CD4-positive, alpha-beta T cell (primary cell): Measurements from ENCODE around the gene ADGRV1. TPM values are rescaled to one million over a fixed set of nuclear protein-coding genes. Genes with fewer than 3 reads are reported as not detected.

Experiments
- ATAC-seq: fragments of 200-7000 bp; cut with Tn5 transposase; one replicate; pipeline ENCODE4 v1.10.0; 2022; ENCODE audit warnings: mild to moderate bottlenecking; ENCODE audit not compliant: poor library complexity
- CTCF ChIA-PET: fragments of 350-600 bp; sonication (Branson Sonifier 250); formaldehyde crosslinking; loops from one replicate; lab custom pipeline; 2021; ENCODE audit warnings: antibody characterized with exemption, inconsistent platforms; lab: Charles Lee
- POLR2A ChIA-PET: fragments of 350-600 bp; sonication (Branson Sonifier 250); formaldehyde crosslinking; loops from one replicate; lab custom pipeline; 2021; ENCODE audit warnings: antibody characterized with exemption, inconsistent platforms; lab: Charles Lee
- DNase-seq, 14 experiments: peaks; one replicate each; pipeline ENCODE4 v3.0.0-alpha.2; 2013 to 2020; ENCODE audit warnings: mixed read lengths in 2 of 14
- H3K27ac ChIP-seq, 2 donors: one replicate each; pipeline versions ENCODE4 v1.5.1 to v1.7.0; 2013; ENCODE audit warnings: low read length in 2 of 2, low read depth in 1 of 2, mild to moderate bottlenecking in 1 of 2
- H3K27me3 ChIP-seq, 2 experiments: 1 replicate in 1 of 2; 2 replicates in 1 of 2; pipeline versions ENCODE4 v1.6.1 to v1.7.0; 2013; ENCODE audit warnings: low read length in 2 of 2, control low read depth in 1 of 2, mild to moderate bottlenecking in 1 of 2, moderate library complexity in 1 of 2; ENCODE audit not compliant: insufficient read depth in 2 of 2, control insufficient read depth in 1 of 2
- H3K36me3 ChIP-seq: one replicate; pipeline ENCODE4 v1.6.1; 2013; ENCODE audit warnings: low read length, control low read depth; ENCODE audit not compliant: insufficient read depth
- H3K4me1 ChIP-seq: one replicate; pipeline ENCODE4 v1.6.1; 2013; ENCODE audit warnings: low read length, control low read depth; ENCODE audit not compliant: insufficient read depth
- H3K4me3 ChIP-seq: one replicate; pipeline ENCODE4 v1.5.1; 2013; ENCODE audit warnings: mild to moderate bottlenecking, low read length, moderate library complexity
- H3K9me3 ChIP-seq, 2 experiments: 1 replicate in 1 of 2; 2 replicates in 1 of 2; pipeline versions ENCODE4 v1.6.1 to v1.7.0; 2013; ENCODE audit warnings: low read length in 2 of 2, mild to moderate bottlenecking in 2 of 2, control low read depth in 1 of 2, moderate library complexity in 1 of 2; ENCODE audit not compliant: control insufficient read depth in 1 of 2, insufficient read depth in 1 of 2
- H3K27ac Mint-ChIP-seq: one replicate; pipeline ENCODE4 v1.8.0; 2020; ENCODE audit warnings: mixed read lengths
- H3K27me3 Mint-ChIP-seq: one replicate; pipeline ENCODE4 v1.8.0; 2021; ENCODE audit warnings: mixed read lengths
- H3K36me3 Mint-ChIP-seq: one replicate; pipeline ENCODE4 v1.8.0; 2021; ENCODE audit warnings: low read depth, mixed read lengths
- H3K4me1 Mint-ChIP-seq: one replicate; pipeline ENCODE4 v1.8.0; 2021; ENCODE audit warnings: low read depth, mixed read lengths
- H3K4me3 Mint-ChIP-seq: one replicate; pipeline ENCODE4 v1.8.0; 2020; ENCODE audit warnings: mild to moderate bottlenecking, mixed read lengths
- H3K9me3 Mint-ChIP-seq: one replicate; pipeline ENCODE4 v1.8.0; 2020; ENCODE audit warnings: mixed read lengths
- intact Hi-C, 2 experiments: fragments of 100-400 bp; cut with DNase I in 1 of 2; cut with micrococcal nuclease in 1 of 2; formaldehyde crosslinking; loops; one replicate each; pipeline versions ENCODE4 v1.15.1 to v1.9.0; 2023 to 2025; cut with DNase I, micrococcal nuclease
- total RNA-seq, 174 experiments: library from RNA in 2 of 174; stranded (reverse) in 2 of 174; gene quantifications; one replicate each; pipeline ENCODE4 v1.2.3 and lab custom pipeline; 2021 to 2026
- TF ChIP-seq, protein P1 (sequence below): fragments of 200-600 bp; IDR thresholded peaks from one replicate; pipeline ENCODE4 v1.8.0; 2022; ENCODE audit warnings: antibody characterized with exemption, mild to moderate bottlenecking

ADGRV1 gene
- total RNA-seq, 2 experiments from 2014 or later, result 0.81 to 1.2 TPM

GRCh38 chr5:90528601-90529193 lies 29.9 kb upstream of the ADGRV1 start:
- Mint-ChIP-seq H3K27ac (peak overlapping the region; percentile 93), H3K9me3 (no peaks in the 10 kb centered on the region), H3K4me3 (peak overlapping the region; percentile 99), H3K4me1 (peaks cover 37% of the 10 kb centered on the region), H3K36me3 (peaks cover 43% of the 10 kb centered on the region), H3K27me3 (peaks cover 15% of the 10 kb centered on the region)
- Histone ChIP-seq H3K4me1 (peaks cover 12% of the 10 kb centered on the region), H3K9me3 (no peaks in the 10 kb centered on the region), H3K36me3 (peaks cover 10% of the 10 kb centered on the region), H3K27me3 (peaks cover 2 to 10% of the 10 kb centered on the region in 2 experiments), H3K27ac (peak overlapping the region; percentile 94 to 95), H3K4me3 (peak overlapping the region; percentile 95)
- intact Hi-C loops, result loop anchor here (1.0 to 5.0 kb wide), 5 partner anchors 53 to 854 kb away; partner anchors contain the start of genes ARRDC3 (in 2 of the 2), CETN3 (in 1 of the 2), MBLAC2 (in 1 of the 2) and POLR3G (in 1 of the 2)
- peak in 4 of 14 experiments; percentile 42 to 75 (median 59) for DNase-seq
- CTCF ChIA-PET, result interaction anchor here (1.0 to 2.3 kb wide), 4 partner anchors 54 to 118 kb away, joined by 4 to 10 read pairs (median 6); partner anchors contain the start of genes CETN3, MBLAC2 and POLR3G
- POLR2A ChIA-PET, result interaction anchor here (2.0 to 3.7 kb wide), 5 partner anchors 53 to 854 kb away, joined by 7 to 57 read pairs (median 17); partner anchors contain the start of genes ARRDC3, CETN3, MBLAC2 and POLR3G
- ATAC-seq, result peak; percentile 35
- TF ChIP-seq, protein P1, sequence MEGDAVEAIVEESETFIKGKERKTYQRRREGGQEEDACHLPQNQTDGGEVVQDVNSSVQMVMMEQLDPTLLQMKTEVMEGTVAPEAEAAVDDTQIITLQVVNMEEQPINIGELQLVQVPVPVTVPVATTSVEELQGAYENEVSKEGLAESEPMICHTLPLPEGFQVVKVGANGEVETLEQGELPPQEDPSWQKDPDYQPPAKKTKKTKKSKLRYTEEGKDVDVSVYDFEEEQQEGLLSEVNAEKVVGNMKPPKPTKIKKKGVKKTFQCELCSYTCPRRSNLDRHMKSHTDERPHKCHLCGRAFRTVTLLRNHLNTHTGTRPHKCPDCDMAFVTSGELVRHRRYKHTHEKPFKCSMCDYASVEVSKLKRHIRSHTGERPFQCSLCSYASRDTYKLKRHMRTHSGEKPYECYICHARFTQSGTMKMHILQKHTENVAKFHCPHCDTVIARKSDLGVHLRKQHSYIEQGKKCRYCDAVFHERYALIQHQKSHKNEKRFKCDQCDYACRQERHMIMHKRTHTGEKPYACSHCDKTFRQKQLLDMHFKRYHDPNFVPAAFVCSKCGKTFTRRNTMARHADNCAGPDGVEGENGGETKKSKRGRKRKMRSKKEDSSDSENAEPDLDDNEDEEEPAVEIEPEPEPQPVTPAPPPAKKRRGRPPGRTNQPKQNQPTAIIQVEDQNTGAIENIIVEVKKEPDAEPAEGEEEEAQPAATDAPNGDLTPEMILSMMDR, result no peak

DNA sequence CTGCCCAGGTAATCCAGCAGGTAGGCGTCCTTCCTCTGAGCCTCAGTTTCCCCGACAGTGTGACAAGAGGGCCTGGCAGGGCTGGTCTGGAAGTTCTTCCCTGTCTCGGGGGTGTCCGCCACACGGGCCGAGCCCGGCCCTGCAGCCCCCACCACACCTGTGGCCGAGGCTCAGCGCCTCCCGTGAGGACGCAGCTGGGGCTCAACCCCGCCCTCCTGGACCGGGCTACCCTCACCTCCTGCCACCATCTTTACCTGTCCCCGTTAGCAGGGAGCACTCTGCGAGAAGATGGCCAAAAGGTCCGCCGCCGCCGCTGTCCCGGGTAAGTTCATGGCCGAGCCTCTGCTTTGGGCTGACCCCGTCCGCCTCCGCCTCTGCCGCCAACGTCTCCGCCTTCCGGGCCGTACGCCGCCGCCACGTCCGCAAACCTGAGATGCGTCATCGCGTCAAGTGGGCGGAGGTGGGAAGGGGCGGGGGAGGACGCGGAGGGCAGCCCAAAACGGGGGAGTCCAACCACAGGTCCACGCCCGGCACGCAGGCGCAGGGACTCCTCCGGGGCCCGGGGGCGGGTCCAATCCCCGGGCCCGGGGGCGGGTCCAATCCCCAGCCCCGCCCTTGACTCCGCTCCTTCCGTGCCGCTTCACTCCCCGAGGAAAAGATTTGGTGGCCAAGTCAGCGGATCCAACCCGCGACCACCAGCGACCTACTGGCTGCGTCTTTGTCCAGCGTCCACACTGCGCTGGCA lies 29.2 kb upstream of the ADGRV1 start, which contains the start of gene LYSMD3:
Gene LYSMD3 (minus strand): TSS at position 391 of the 745 bp plus-strand sequence. CDS start 4,295 bp downstream, outside the sequence.
- no peaks in the 10 kb centered on the region for H3K9me3 ChIP-seq
- DNase-seq (peak; percentile 95 to 99 (median 97)), ATAC-seq (peak; percentile 87)
- Mint-ChIP-seq H3K9me3 (no peaks in the 10 kb centered on the region), H3K27ac (peak within 1 kb of the TSS; percentile 93), H3K4me3 (peak within 1 kb of the TSS; percentile 99), H3K27me3 (peaks cover 21% of the 10 kb centered on the region), H3K36me3 (peaks cover 37% of the 10 kb centered on the region), H3K4me1 (peaks cover 33% of the 10 kb centered on the region)
- TF ChIP-seq, protein P1, result no peak
- CTCF ChIA-PET, result interaction anchor here (0.8 to 2.3 kb wide), 6 partner anchors 39 to 1800 kb away, joined by 3 to 10 read pairs (median 4); partner anchors contain the start of genes CETN3, MBLAC2 and POLR3G
- peaks cover 7% of the 10 kb centered on the region for H3K36me3 ChIP-seq
- H3K4me1 ChIP-seq, result peaks cover 12% of the 10 kb centered on the region
- POLR2A ChIA-PET, result interaction anchor here (0.7 to 3.7 kb wide), 8 partner anchors 54 to 856 kb away, joined by 3 to 57 read pairs (median 12); partner anchors contain the start of genes ARRDC3, CETN3, MBLAC2 and POLR3G
- intact Hi-C loops, result loop anchor here (1.0 to 5.0 kb wide), 5 partner anchors 54 to 853 kb away; partner anchors contain the start of genes ARRDC3 (in 2 of the 2), CETN3 (in 1 of the 2), MBLAC2 (in 1 of the 2) and POLR3G (in 1 of the 2)
- peaks cover 7 to 17% of the 10 kb centered on the region in 2 experiments for H3K27me3 ChIP-seq
- H3K27ac ChIP-seq, result peak within 1 kb of the TSS; percentile 94 to 95
- peak within 1 kb of the TSS; percentile 95 for H3K4me3 ChIP-seq
